ENCODE measurements around the gene CABLES2. TPM values are rescaled to one million over a fixed set of nuclear protein-coding genes. Genes with fewer than 3 reads are reported as not detected.

Gene CABLES2
- total and polyA plus RNA-seq, 9 of the 15 experiments (the other 6 are each of a cell fraction or from before 2014, with no cell fraction given) = 0.46 to 4.2 (median 1.6) TPM

- CTCF ChIA-PET (ENCODE audit: low intra/inter-chr PET ratio) = no interaction called here
- no peaks in the 10 kb centered on the region for H3K79me2 ChIP-seq (ENCODE audit: control insufficient read depth, insufficient read depth, low read length)
- peaks cover 2 to 25% of the 10 kb centered on the region in 2 experiments; a peak in 4 of 5 replicates for H3K27me3 ChIP-seq (ENCODE audit: control insufficient read depth in 2 of 2, insufficient read depth in 2 of 2, low read length in 2 of 2)
- H3K36me3 ChIP-seq (ENCODE audit: control insufficient read depth, insufficient read depth, low read length) = no peaks in the 10 kb centered on the region
- DNase-seq (ENCODE audit: extremely low read depth in 1 of 4, low spot score in 3 of 4) (no peak), ATAC-seq (0 out of 3 replicates have a peak, but pooled peaks have one; percentile 8), FAIRE-seq (no peak)
- no peak overlapping the region for H3K4me2 ChIP-seq (ENCODE audit: insufficient read depth, low read length)
- H3K4me3 ChIP-seq = no peak overlapping the region
- no peaks in the 10 kb centered on the region for H3K9me3 ChIP-seq (replicated peaks; ENCODE audit: control insufficient read depth, insufficient read depth, low read depth, low read length)
- POLR2A ChIA-PET = interaction anchor here (0.6 to 1.8 kb wide), 5 partner anchors 9 to 221 kb away, joined by 3 to 9 read pairs (median 4); no protein-coding TSS in a partner anchor
- BruUV-seq (replicated peaks) = no TSS peak
- TF ChIP-seq, protein P1, sequence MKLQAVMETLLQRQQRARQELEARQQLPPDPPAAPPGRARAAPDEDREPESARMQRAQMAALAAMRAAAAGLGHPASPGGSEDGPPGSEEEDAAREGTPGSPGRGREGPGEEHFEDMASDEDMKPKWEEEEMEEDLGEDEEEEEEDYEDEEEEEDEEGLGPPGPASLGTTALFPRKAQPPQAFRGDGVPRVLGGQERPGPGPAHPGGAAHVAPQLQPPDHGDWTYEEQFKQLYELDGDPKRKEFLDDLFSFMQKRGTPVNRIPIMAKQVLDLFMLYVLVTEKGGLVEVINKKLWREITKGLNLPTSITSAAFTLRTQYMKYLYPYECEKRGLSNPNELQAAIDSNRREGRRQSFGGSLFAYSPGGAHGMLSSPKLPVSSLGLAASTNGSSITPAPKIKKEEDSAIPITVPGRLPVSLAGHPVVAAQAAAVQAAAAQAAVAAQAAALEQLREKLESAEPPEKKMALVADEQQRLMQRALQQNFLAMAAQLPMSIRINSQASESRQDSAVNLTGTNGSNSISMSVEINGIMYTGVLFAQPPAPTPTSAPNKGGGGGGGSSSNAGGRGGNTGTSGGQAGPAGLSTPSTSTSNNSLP (IDR thresholded peaks at IDR 0.05; ENCODE audit: borderline replicate concordance, low read depth, low read length) = no peak
- TF ChIP-seq NCOR1 (IDR thresholded peaks at IDR 0.05) (no peak), BCOR (IDR thresholded peaks at IDR 0.05) (0 out of 2 replicates have a peak, but pooled peaks have one; percentile 21), PCBP2 (IDR thresholded peaks at IDR 0.05; ENCODE audit: low read depth, low read length, poor library complexity, severe bottlenecking) (no peak), ZFP36 (IDR thresholded peaks at IDR 0.05; ENCODE audit: low read depth, low read length, partially characterized antibody) (peak; percentile 82), MITF (IDR thresholded peaks at IDR 0.05) (no peak), XRCC3 (IDR thresholded peaks at IDR 0.05) (no peak)
- TF ChIP-seq, protein P2, sequence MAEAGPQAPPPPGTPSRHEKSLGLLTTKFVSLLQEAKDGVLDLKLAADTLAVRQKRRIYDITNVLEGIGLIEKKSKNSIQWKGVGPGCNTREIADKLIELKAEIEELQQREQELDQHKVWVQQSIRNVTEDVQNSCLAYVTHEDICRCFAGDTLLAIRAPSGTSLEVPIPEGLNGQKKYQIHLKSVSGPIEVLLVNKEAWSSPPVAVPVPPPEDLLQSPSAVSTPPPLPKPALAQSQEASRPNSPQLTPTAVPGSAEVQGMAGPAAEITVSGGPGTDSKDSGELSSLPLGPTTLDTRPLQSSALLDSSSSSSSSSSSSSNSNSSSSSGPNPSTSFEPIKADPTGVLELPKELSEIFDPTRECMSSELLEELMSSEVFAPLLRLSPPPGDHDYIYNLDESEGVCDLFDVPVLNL (CRISPR knock-in tag; IDR thresholded peaks at IDR 0.05; ENCODE audit: low read depth) = no peak
- TF ChIP-seq, protein P3, sequence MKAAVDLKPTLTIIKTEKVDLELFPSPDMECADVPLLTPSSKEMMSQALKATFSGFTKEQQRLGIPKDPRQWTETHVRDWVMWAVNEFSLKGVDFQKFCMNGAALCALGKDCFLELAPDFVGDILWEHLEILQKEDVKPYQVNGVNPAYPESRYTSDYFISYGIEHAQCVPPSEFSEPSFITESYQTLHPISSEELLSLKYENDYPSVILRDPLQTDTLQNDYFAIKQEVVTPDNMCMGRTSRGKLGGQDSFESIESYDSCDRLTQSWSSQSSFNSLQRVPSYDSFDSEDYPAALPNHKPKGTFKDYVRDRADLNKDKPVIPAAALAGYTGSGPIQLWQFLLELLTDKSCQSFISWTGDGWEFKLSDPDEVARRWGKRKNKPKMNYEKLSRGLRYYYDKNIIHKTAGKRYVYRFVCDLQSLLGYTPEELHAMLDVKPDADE (conservative IDR thresholded peaks at IDR 0.05; ENCODE audit: control insufficient read depth, low read depth, low read length) = no peak
- H3K9me1 ChIP-seq (ENCODE audit: control insufficient read depth, insufficient read depth, low read length) = no peaks in the 10 kb centered on the region
- intact Hi-C loops (cut with micrococcal nuclease) (no loop called here), in situ Hi-C loops (cut with MboI) (no loop called here)
- peak overlapping the region in 1 of 2 experiments; percentile 40; a peak in 1 of 4 replicates for H3K9ac ChIP-seq (ENCODE audit: insufficient read depth in 1 of 2, low read depth in 2 of 2, low read length in 2 of 2)
- H2AFZ ChIP-seq (ENCODE audit: low read depth, low read length) = no peak overlapping the region
- 50% methylated on average over 23 of the region's 36 CpGs for WGBS (ENCODE audit: insufficient coverage, low coverage, missing lambda C conversion rate)
- peaks cover 23 to 67% of the 10 kb centered on the region in 2 experiments; a peak in 4 of 5 replicates for H3K4me1 ChIP-seq (replicated peaks in 1 of 2; ENCODE audit: control insufficient read depth in 2 of 2, insufficient read depth in 2 of 2, low read length in 2 of 2)
- no peaks in the 10 kb centered on the region for H4K20me1 ChIP-seq (replicated peaks; ENCODE audit: control insufficient read depth, insufficient read depth, low read length)
- H3K27ac ChIP-seq (ENCODE audit: extremely low read depth, low read depth, low read length) = no peak overlapping the region
These were observed 38.7 kb upstream of the CABLES2 start for GRCh38 chr20:62445553-62446340.

Measured in K562 (cell line).